GM12878 (cell line): Measurements from ENCODE around the gene DIABLO. TPM values are rescaled to one million over a fixed set of nuclear protein-coding genes. Genes with fewer than 3 reads are reported as not detected.

Experiments
- ATAC-seq: fragments of 200-7000 bp; cut with Tn5 transposase; 3 replicates; pipeline ENCODE4 v1.9.1; 2020; ENCODE audit warnings: mild to moderate bottlenecking, moderate library complexity
- BruUV-seq: library from RNA; stranded (reverse); fragments of 400-500 nt; replicated peaks from 2 replicates; lab custom pipeline; 2021; lab: Mats Ljungman, UMichigan
- CTCF ChIA-PET: fragments of 300-600 bp; sonication (Branson Sonifier 250); formaldehyde crosslinking; extraction: SDS; loops from one replicate; lab custom pipeline; 2021; ENCODE audit warnings: inconsistent platforms; lab: Yijun Ruan, JAX
- POLR2A ChIA-PET: fragments of 350-600 bp; formaldehyde crosslinking; extraction: SDS; loops from one replicate; lab custom pipeline; 2021; ENCODE audit warnings: inconsistent platforms; lab: Charles Lee
- RAD21 ChIA-PET: fragments of 300-600 bp; sonication (Branson Sonifier 250); formaldehyde crosslinking; loops from one replicate; lab custom pipeline; 2023; ENCODE audit warnings: antibody characterized with exemption; ENCODE audit not compliant: unreplicated experiment; lab: Charles Lee
- SMC1A ChIA-PET: fragments of 300-600 bp; sonication (Branson Sonifier 250); formaldehyde crosslinking; loops from one replicate; lab custom pipeline; 2023; ENCODE audit not compliant: unreplicated experiment, uncharacterized antibody; lab: Charles Lee
- DNase-seq: peaks from one replicate; pipeline ENCODE4 v3.0.0-alpha.2; 2011; ENCODE audit warnings: low read depth, low spot score
- FAIRE-seq: peaks from 3 replicates; lab custom pipeline; 2011; peaks lifted over from hg19 to GRCh38; lab: Jason Lieb, UNC
- H2AFZ ChIP-seq: 2 replicates; pipeline ENCODE4 v1.6.0; 2011; ENCODE audit warnings: low read depth, low read length, control low read depth; ENCODE audit not compliant: control insufficient read depth
- H3K27ac ChIP-seq: 2 replicates; pipeline ENCODE4 v1.5.1; 2011; ENCODE audit warnings: control low read depth; ENCODE audit not compliant: control insufficient read depth, insufficient read depth
- H3K27me3 ChIP-seq, 2 experiments: replicated peaks in 1 of 2; 2 replicates each; pipeline versions ENCODE4 v1.6.0 to v1.6.1; 2011; ENCODE audit warnings: low read length in 1 of 2; ENCODE audit not compliant: control insufficient read depth in 2 of 2, insufficient read depth in 2 of 2
- H3K36me3 ChIP-seq, 2 experiments: 2 replicates each; pipeline ENCODE4 v1.5.1; 2011; ENCODE audit warnings: low read length in 1 of 2; ENCODE audit not compliant: control insufficient read depth in 2 of 2, insufficient read depth in 2 of 2
- H3K4me1 ChIP-seq: 2 replicates; pipeline ENCODE4 v1.6.1; 2011; ENCODE audit warnings: mild to moderate bottlenecking, low read length, moderate library complexity, mixed read lengths; ENCODE audit not compliant: control insufficient read depth, insufficient read depth
- H3K4me2 ChIP-seq: 2 replicates; pipeline ENCODE4 v1.6.0; 2011; ENCODE audit warnings: control low read depth; ENCODE audit not compliant: control insufficient read depth, insufficient read depth
- H3K4me3 ChIP-seq: fragments of 200-600 bp; sonication (generic); 2 replicates; pipeline ENCODE4 v1.5.1; 2016
- H3K79me2 ChIP-seq: 2 replicates; pipeline ENCODE4 v1.6.0; 2011; ENCODE audit warnings: low read length; ENCODE audit not compliant: control insufficient read depth, insufficient read depth
- H3K9ac ChIP-seq: 2 replicates; pipeline ENCODE4 v1.8.0; 2011; ENCODE audit warnings: low read length, control low read depth, mixed read lengths; ENCODE audit not compliant: control insufficient read depth, insufficient read depth
- H3K9me3 ChIP-seq: replicated peaks from 3 replicates; pipeline ENCODE4 v1.5.1; 2011; ENCODE audit warnings: mild to moderate bottlenecking, low read length; ENCODE audit not compliant: control insufficient read depth, insufficient read depth
- H4K20me1 ChIP-seq: 2 replicates; pipeline ENCODE4 v1.6.0; 2011; ENCODE audit not compliant: control insufficient read depth, insufficient read depth
- BACH1 ChIP-seq: fragments of 450-650 bp; IDR thresholded peaks from 2 replicates; pipeline ENCODE4 v1.6.1; 2017; ENCODE audit warnings: mild to moderate bottlenecking, borderline replicate concordance
- BHLHE40 ChIP-seq, 2 experiments: fragments of 450-650 bp in 1 of 2; IDR thresholded peaks; 2 replicates each; pipeline ENCODE4 v1.6.1; 2011 to 2017; ENCODE audit warnings: low read depth in 2 of 2, borderline replicate concordance in 1 of 2, improper control_type of control experiment in 1 of 2, low read length in 1 of 2, mild to moderate bottlenecking in 1 of 2
- E2F4 ChIP-seq: IDR thresholded peaks from 2 replicates; pipeline ENCODE4 v1.6.1; 2012; ENCODE audit warnings: low read depth, low read length, improper control_type of control experiment
- EED ChIP-seq: sonication (generic); IDR thresholded peaks from 2 replicates; pipeline ENCODE4 v1.6.1; 2016; ENCODE audit warnings: antibody characterized with exemption, low read depth
- GATAD2B ChIP-seq: fragments of 450-650 bp; conservative IDR thresholded peaks from 2 replicates; pipeline ENCODE4 v1.6.1; 2017; ENCODE audit warnings: low read depth, mild to moderate bottlenecking, moderate library complexity
- MTA2 ChIP-seq: fragments of 450-650 bp; IDR thresholded peaks from 2 replicates; pipeline ENCODE4 v1.6.1; 2016; ENCODE audit warnings: low read depth, mild to moderate bottlenecking, moderate library complexity
- MYB ChIP-seq: fragments of 150-350 bp; IDR thresholded peaks from 2 replicates; pipeline ENCODE4 v1.6.1; 2014; ENCODE audit warnings: mild to moderate bottlenecking, low read depth, low read length, borderline replicate concordance
- POU2F2 ChIP-seq: IDR thresholded peaks from 3 replicates; pipeline ENCODE4 v1.6.1; 2011; ENCODE audit warnings: low read depth, mild to moderate bottlenecking, low read length, borderline replicate concordance
- RELA ChIP-seq: fragments of 450-650 bp; IDR thresholded peaks from 2 replicates; pipeline ENCODE4 v1.8.0; 2014; ENCODE audit warnings: borderline replicate concordance; ENCODE audit not compliant: partially characterized antibody
- SIX5 ChIP-seq: IDR thresholded peaks from 2 replicates; pipeline ENCODE4 v1.6.1; 2011; ENCODE audit warnings: mild to moderate bottlenecking, low read depth, low read length, moderate library complexity; ENCODE audit not compliant: severe bottlenecking
- ZNF217 ChIP-seq: fragments of 450-650 bp; IDR thresholded peaks from 2 replicates; pipeline ENCODE4 v1.6.1; 2017; ENCODE audit warnings: antibody characterized with exemption, mild to moderate bottlenecking
- WGBS: methylation state at CpG from one replicate; pipeline ENCODE4 v1.1.6; 2016; ENCODE audit warnings: low lambda C conversion rate; ENCODE audit not compliant: insufficient replicate concordance, insufficient coverage; ENCODE audit errors: missing lambda C conversion rate; 5-methylcytosine and 5-hydroxymethylcytosine counted together
- in situ Hi-C: fragments of 300-500 bp; cut with MboI; formaldehyde crosslinking; loops from 9 replicates; pipeline ENCODE4 v1.14.3; 2018; ENCODE audit warnings: mixed read lengths
- intact Hi-C: fragments of 100-400 bp; cut with micrococcal nuclease; formaldehyde crosslinking; loops from one replicate; pipeline ENCODE4 v1.14.2; 2022; ENCODE audit not compliant: unreplicated experiment
- polyA plus RNA-seq, 11 experiments: library from polyadenylated mRNA; depleted of rRNA in 4 of 11; unstranded in 6 of 11; stranded (reverse) in 5 of 11; fragments of >200 nt; fragmentation: Nextera tagmentation in 4 of 11; fragmentation: Illumina TruSeq in 1 of 11; extraction: Ambion mirVana in 4 of 11; extraction: Trizol in 1 of 11; gene quantifications; 1 replicate in 1 of 11; 2 replicates in 10 of 11; pipeline versions ENCODE4 v1.2.1 to v1.2.3, GENCODE V29; 2011 to 2016; ENCODE audit warnings: inconsistent platforms in 2 of 11, missing spikeins in 2 of 11, low read depth in 1 of 11
- total RNA-seq, 4 experiments: library from RNA; depleted of rRNA in 3 of 4; stranded (reverse); fragments of >200 nt in 3 of 4; fragmentation: Illumina TruSeq in 1 of 4; extraction: Trizol in 1 of 4; gene quantifications; 2 replicates each; pipeline versions ENCODE4 v1.2.1 to v1.2.3, GENCODE V29; 2013 to 2021
- TF ChIP-seq, protein P1 (sequence below): IDR thresholded peaks from 2 replicates; pipeline ENCODE4 v1.6.1; 2012; ENCODE audit warnings: low read length, inconsistent platforms
- TF ChIP-seq, protein P2 (sequence below): fragments of 450-650 bp; IDR thresholded peaks from 2 replicates; pipeline ENCODE4 v1.6.1; 2017; ENCODE audit warnings: low read depth, mild to moderate bottlenecking, moderate library complexity

The DIABLO gene
- total and polyA plus RNA-seq, 10 of the 15 experiments (the other 5 are each of a cell fraction or from before 2014, with no cell fraction given): 18.3 to 69.9 (median 46.2) TPM

DNA sequence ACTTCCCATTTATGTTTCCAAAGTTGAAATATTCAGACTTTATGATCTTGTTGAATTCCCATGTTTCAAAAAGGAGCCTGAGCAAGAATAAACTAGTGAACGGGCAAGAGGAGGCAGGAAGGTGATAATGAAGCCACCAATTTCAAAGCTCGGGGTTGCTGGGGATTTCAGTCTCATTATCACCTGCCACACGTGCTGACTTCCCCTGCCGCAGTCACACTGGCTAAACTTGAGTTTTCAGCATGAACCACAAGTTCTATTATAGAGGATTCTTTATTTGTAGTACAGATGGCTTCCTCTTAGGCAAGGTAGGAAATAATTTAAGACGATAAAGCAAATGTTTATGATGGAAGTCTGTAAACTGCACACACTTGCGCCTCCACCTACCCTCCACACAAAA is 18.1 kb upstream of the DIABLO start (continued):
- TF ChIP-seq MTA2: peak; percentile 47; the same call in 1 of the 2 replicates
- TF ChIP-seq BACH1: no peak
- TF ChIP-seq E2F4: no peak
- TF ChIP-seq MYB: no peak
- peak; percentile 92 to 94 for TF ChIP-seq BHLHE40 (IDR thresholded peaks at IDR 0.05; ENCODE audit: borderline replicate concordance in 1 of 2, low read depth in 2 of 2, low read length in 1 of 2)

DNA sequence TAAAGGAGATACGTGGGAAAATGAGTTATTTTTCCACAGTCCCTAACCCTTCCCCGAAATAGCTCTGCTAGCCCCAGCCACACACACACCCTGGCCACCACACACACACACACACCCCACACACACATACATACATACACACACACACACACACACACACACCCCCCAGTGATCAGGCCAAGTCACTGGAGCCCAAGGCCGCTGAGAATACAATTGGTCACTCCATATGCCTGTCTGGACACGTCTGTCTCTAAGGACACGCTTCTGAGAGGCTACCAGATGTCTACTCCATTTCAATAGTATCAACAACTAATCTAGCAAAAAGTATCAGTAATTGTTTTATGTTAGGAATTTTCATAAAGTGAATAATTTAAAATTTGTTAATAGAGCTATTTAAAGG is 13.0 kb upstream of the DIABLO start:
- FAIRE-seq (no peak), DNase-seq (no peak), ATAC-seq (no peak)
- WGBS: 99% methylated on average over 5 of the region's 5 CpGs
- Histone ChIP-seq H3K27me3 (no peaks in the 10 kb centered on the region), H3K36me3 (peaks cover 4 to 6% of the 10 kb centered on the region in 2 experiments; a peak in 2 of 4 replicates), H3K79me2 (no peaks in the 10 kb centered on the region), H3K27ac (no peak overlapping the region), H2AFZ (no peak overlapping the region), H3K4me2 (no peak overlapping the region), H3K4me3 (no peak overlapping the region), H3K9me3 (no peaks in the 10 kb centered on the region), H4K20me1 (no peaks in the 10 kb centered on the region), H3K9ac (no peak overlapping the region), H3K4me1 (no peaks in the 10 kb centered on the region)
- TF ChIP-seq RELA (no peak), GATAD2B (no peak), ZNF217 (no peak), EED (no peak), POU2F2 (no peak), MTA2 (no peak), SIX5 (no peak)
- TF ChIP-seq, protein P1, sequence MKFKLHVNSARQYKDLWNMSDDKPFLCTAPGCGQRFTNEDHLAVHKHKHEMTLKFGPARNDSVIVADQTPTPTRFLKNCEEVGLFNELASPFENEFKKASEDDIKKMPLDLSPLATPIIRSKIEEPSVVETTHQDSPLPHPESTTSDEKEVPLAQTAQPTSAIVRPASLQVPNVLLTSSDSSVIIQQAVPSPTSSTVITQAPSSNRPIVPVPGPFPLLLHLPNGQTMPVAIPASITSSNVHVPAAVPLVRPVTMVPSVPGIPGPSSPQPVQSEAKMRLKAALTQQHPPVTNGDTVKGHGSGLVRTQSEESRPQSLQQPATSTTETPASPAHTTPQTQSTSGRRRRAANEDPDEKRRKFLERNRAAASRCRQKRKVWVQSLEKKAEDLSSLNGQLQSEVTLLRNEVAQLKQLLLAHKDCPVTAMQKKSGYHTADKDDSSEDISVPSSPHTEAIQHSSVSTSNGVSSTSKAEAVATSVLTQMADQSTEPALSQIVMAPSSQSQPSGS: no peak
- TF ChIP-seq, protein P2, sequence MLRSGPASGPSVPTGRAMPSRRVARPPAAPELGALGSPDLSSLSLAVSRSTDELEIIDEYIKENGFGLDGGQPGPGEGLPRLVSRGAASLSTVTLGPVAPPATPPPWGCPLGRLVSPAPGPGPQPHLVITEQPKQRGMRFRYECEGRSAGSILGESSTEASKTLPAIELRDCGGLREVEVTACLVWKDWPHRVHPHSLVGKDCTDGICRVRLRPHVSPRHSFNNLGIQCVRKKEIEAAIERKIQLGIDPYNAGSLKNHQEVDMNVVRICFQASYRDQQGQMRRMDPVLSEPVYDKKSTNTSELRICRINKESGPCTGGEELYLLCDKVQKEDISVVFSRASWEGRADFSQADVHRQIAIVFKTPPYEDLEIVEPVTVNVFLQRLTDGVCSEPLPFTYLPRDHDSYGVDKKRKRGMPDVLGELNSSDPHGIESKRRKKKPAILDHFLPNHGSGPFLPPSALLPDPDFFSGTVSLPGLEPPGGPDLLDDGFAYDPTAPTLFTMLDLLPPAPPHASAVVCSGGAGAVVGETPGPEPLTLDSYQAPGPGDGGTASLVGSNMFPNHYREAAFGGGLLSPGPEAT: no peak
- CTCF ChIA-PET: interaction anchor here (0.6 to 1.0 kb wide), 2 partner anchors 28 to 390 kb away, joined by 4 read pairs; no protein-coding TSS in a partner anchor
- SMC1A ChIA-PET: no interaction called here
- POLR2A ChIA-PET: interaction anchor here (0.6 kb wide), 1 partner anchor 107 kb away, joined by 6 read pairs; no protein-coding TSS in a partner anchor
- no TSS peak for BruUV-seq
- in situ Hi-C loops (no loop called here), intact Hi-C loops (no loop called here)
- RAD21 ChIA-PET: no interaction called here
